Sigmoid colon (tissue), 3 donors: ENCODE data around the gene C1QA.

ENCODE experiments used
- POLR2A ChIP-seq, 2 donors: fragments of 450-650 bp; IDR thresholded peaks; one replicate each; pipeline ENCODE4 v1.6.1; 2016; ENCODE audit warnings: antibody characterized with exemption in 2 of 2, mild to moderate bottlenecking in 2 of 2, moderate library complexity in 2 of 2
- TF ChIP-seq, protein P1 (sequence below), 4 experiments: fragments of 450-650 bp in 3 of 4; fragments of 200-600 bp in 1 of 4; IDR thresholded peaks; one replicate each; pipeline ENCODE4 v1.5.1; 2016 to 2019; ENCODE audit warnings: antibody characterized with exemption in 4 of 4, mild to moderate bottlenecking in 3 of 4, moderate library complexity in 2 of 4

GRCh38 chr1:22627331-22627730 is 9.1 kb upstream of the C1QA start:
- TF ChIP-seq, protein P1, sequence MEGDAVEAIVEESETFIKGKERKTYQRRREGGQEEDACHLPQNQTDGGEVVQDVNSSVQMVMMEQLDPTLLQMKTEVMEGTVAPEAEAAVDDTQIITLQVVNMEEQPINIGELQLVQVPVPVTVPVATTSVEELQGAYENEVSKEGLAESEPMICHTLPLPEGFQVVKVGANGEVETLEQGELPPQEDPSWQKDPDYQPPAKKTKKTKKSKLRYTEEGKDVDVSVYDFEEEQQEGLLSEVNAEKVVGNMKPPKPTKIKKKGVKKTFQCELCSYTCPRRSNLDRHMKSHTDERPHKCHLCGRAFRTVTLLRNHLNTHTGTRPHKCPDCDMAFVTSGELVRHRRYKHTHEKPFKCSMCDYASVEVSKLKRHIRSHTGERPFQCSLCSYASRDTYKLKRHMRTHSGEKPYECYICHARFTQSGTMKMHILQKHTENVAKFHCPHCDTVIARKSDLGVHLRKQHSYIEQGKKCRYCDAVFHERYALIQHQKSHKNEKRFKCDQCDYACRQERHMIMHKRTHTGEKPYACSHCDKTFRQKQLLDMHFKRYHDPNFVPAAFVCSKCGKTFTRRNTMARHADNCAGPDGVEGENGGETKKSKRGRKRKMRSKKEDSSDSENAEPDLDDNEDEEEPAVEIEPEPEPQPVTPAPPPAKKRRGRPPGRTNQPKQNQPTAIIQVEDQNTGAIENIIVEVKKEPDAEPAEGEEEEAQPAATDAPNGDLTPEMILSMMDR (IDR thresholded peaks at IDR 0.05) = no peak
- TF ChIP-seq POLR2A (IDR thresholded peaks at IDR 0.05) = no peak
